ENCODE results near the gene CEBPE. TPM values are rescaled to one million over a fixed set of nuclear protein-coding genes. Genes with fewer than 3 reads are reported as not detected.

The CEBPE gene
- total and polyA plus RNA-seq, 2 donors = 0.87 to 2.5 TPM

- no peak overlapping the region for H3K4me3 ChIP-seq (ENCODE audit: low read length in 2 of 2)
- no peaks in the 10 kb centered on the region for H3K4me1 ChIP-seq (ENCODE audit: control insufficient read depth in 2 of 2, insufficient read depth in 2 of 2, low read length in 2 of 2)
- H3K36me3 ChIP-seq (ENCODE audit: control insufficient read depth in 2 of 2, insufficient read depth in 2 of 2, low read length in 1 of 2) = no peaks in the 10 kb centered on the region
- no peaks in the 10 kb centered on the region for H3K9me3 ChIP-seq (ENCODE audit: control insufficient read depth in 2 of 2, insufficient read depth in 1 of 2, low read length in 1 of 2)
- WGBS = 95% methylated on average over 3 of the region's 3 CpGs
- H3K27me3 ChIP-seq (ENCODE audit: control insufficient read depth in 2 of 2, insufficient read depth in 1 of 2, low read length in 1 of 2) = peaks cover 0 to 7% of the 10 kb centered on the region in 2 donors
- H3K27ac ChIP-seq (ENCODE audit: low read depth in 1 of 2, low read length in 1 of 2) = no peak overlapping the region
- no peak for DNase-seq (ENCODE audit: low read depth in 6 of 9, low spot score in 9 of 9)
Measured at GRCh38 chr14:23127861-23128260, 8.8 kb upstream of the CEBPE start.

GRCh38 chr14:23126548-23127278 lies 7.7 kb upstream of the CEBPE start:
- DNase-seq (ENCODE audit: low read depth in 6 of 9, low spot score in 9 of 9) = no peak

GRCh38 chr14:23125933-23126524 lies 7.0 kb upstream of the CEBPE start:
- Histone ChIP-seq H3K27me3 (ENCODE audit: control insufficient read depth in 2 of 2, insufficient read depth in 1 of 2, low read length in 1 of 2) (peaks cover 0 to 3% of the 10 kb centered on the region in 2 donors), H3K4me3 (ENCODE audit: low read length in 2 of 2) (no peak overlapping the region), H3K9me3 (ENCODE audit: control insufficient read depth in 2 of 2, insufficient read depth in 1 of 2, low read length in 1 of 2) (no peaks in the 10 kb centered on the region), H3K27ac (ENCODE audit: low read depth in 1 of 2, low read length in 1 of 2) (no peak overlapping the region), H3K36me3 (ENCODE audit: control insufficient read depth in 2 of 2, insufficient read depth in 2 of 2, low read length in 1 of 2) (no peaks in the 10 kb centered on the region), H3K4me1 (ENCODE audit: control insufficient read depth in 2 of 2, insufficient read depth in 2 of 2, low read length in 2 of 2) (peaks cover 0 to 7% of the 10 kb centered on the region in 2 donors)
- no peak for DNase-seq (ENCODE audit: low read depth in 6 of 9, low spot score in 9 of 9)
- WGBS = 93% methylated on average over 9 of the region's 9 CpGs

More at GRCh38 chr14:23126548-23127278, 7.7 kb upstream of the CEBPE start:
- no peaks in the 10 kb centered on the region for H3K36me3 ChIP-seq (ENCODE audit: control insufficient read depth in 2 of 2, insufficient read depth in 2 of 2, low read length in 1 of 2)
- no peak overlapping the region for H3K27ac ChIP-seq (ENCODE audit: low read depth in 1 of 2, low read length in 1 of 2)
- no peak overlapping the region for H3K4me3 ChIP-seq (ENCODE audit: low read length in 2 of 2)
- H3K4me1 ChIP-seq (ENCODE audit: control insufficient read depth in 2 of 2, insufficient read depth in 2 of 2, low read length in 2 of 2) = no peaks in the 10 kb centered on the region
- H3K9me3 ChIP-seq (ENCODE audit: control insufficient read depth in 2 of 2, insufficient read depth in 1 of 2, low read length in 1 of 2) = no peaks in the 10 kb centered on the region
- 96% methylated on average over 8 of the region's 8 CpGs for WGBS
- H3K27me3 ChIP-seq (ENCODE audit: control insufficient read depth in 2 of 2, insufficient read depth in 1 of 2, low read length in 1 of 2) = peaks cover 0 to 7% of the 10 kb centered on the region in 2 donors

DNA sequence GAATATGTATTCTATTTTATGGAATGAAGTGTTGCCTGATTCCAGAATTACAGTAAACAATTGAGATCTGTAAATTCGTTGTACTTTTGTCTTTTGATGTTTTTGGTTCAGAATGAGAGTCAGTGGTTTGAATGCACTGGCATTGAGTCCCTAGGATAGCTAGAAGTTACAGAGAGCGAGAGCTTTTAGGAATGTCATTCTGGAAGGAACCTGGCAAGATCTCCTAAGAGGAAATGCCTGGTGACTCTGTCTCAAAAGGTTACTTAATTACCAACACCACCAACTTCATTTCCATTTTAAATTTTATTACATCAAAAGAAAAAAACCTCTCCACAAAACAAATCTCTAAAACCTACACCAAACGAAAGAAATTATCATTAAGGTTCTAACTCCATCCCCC lies 6.0 kb upstream of the CEBPE start:
- H3K27me3 ChIP-seq (ENCODE audit: control insufficient read depth in 2 of 2, insufficient read depth in 1 of 2, low read length in 1 of 2) = peaks cover 0 to 3% of the 10 kb centered on the region in 2 donors
- WGBS = 86% methylated on average over 3 of the region's 3 CpGs
- DNase-seq (ENCODE audit: low read depth in 6 of 9, low spot score in 9 of 9) = no peak
- peaks cover 4 to 17% of the 10 kb centered on the region in 2 donors for H3K4me1 ChIP-seq (ENCODE audit: control insufficient read depth in 2 of 2, insufficient read depth in 2 of 2, low read length in 2 of 2)
- no peak overlapping the region for H3K27ac ChIP-seq (ENCODE audit: low read depth in 1 of 2, low read length in 1 of 2)
- H3K36me3 ChIP-seq (ENCODE audit: control insufficient read depth in 2 of 2, insufficient read depth in 2 of 2, low read length in 1 of 2) = no peaks in the 10 kb centered on the region
- no peaks in the 10 kb centered on the region for H3K9me3 ChIP-seq (ENCODE audit: control insufficient read depth in 2 of 2, insufficient read depth in 1 of 2, low read length in 1 of 2)
- H3K4me3 ChIP-seq (ENCODE audit: low read length in 2 of 2) = no peak overlapping the region

- WGBS = 92% methylated on average over 13 of the region's 13 CpGs
- H3K27ac ChIP-seq (ENCODE audit: low read depth in 1 of 2, low read length in 1 of 2) = no peak overlapping the region
- H3K4me3 ChIP-seq (ENCODE audit: low read length in 2 of 2) = no peak overlapping the region
- H3K4me1 ChIP-seq (ENCODE audit: control insufficient read depth in 2 of 2, insufficient read depth in 2 of 2, low read length in 2 of 2) = peaks cover 9 to 23% of the 10 kb centered on the region in 2 donors
- no peak for DNase-seq (ENCODE audit: low read depth in 6 of 9, low spot score in 9 of 9)
- no peaks in the 10 kb centered on the region for H3K36me3 ChIP-seq (ENCODE audit: control insufficient read depth in 2 of 2, insufficient read depth in 2 of 2, low read length in 1 of 2)
- H3K27me3 ChIP-seq (ENCODE audit: control insufficient read depth in 2 of 2, insufficient read depth in 1 of 2, low read length in 1 of 2) = peaks cover 0 to 3% of the 10 kb centered on the region in 2 donors
- H3K9me3 ChIP-seq (ENCODE audit: control insufficient read depth in 2 of 2, insufficient read depth in 1 of 2, low read length in 1 of 2) = no peaks in the 10 kb centered on the region
Measured at GRCh38 chr14:23124337-23124954, 5.4 kb upstream of the CEBPE start.

GRCh38 chr14:23123419-23123818 lies 4.4 kb upstream of the CEBPE start:
- 92% methylated on average over 8 of the region's 8 CpGs for WGBS
- no peaks in the 10 kb centered on the region for H3K9me3 ChIP-seq (ENCODE audit: control insufficient read depth in 2 of 2, insufficient read depth in 1 of 2, low read length in 1 of 2)
- H3K4me3 ChIP-seq (ENCODE audit: low read length in 2 of 2) = no peak overlapping the region
- no peak overlapping the region for H3K27ac ChIP-seq (ENCODE audit: low read depth in 1 of 2, low read length in 1 of 2)
- H3K27me3 ChIP-seq (ENCODE audit: control insufficient read depth in 2 of 2, insufficient read depth in 1 of 2, low read length in 1 of 2) = peaks cover 0 to 3% of the 10 kb centered on the region in 2 donors
- H3K4me1 ChIP-seq (ENCODE audit: control insufficient read depth in 2 of 2, insufficient read depth in 2 of 2, low read length in 2 of 2) = peaks cover 9 to 33% of the 10 kb centered on the region in 2 donors
- H3K36me3 ChIP-seq (ENCODE audit: control insufficient read depth in 2 of 2, insufficient read depth in 2 of 2, low read length in 1 of 2) = no peaks in the 10 kb centered on the region
- DNase-seq (ENCODE audit: low read depth in 6 of 9, low spot score in 9 of 9) = no peak

DNA sequence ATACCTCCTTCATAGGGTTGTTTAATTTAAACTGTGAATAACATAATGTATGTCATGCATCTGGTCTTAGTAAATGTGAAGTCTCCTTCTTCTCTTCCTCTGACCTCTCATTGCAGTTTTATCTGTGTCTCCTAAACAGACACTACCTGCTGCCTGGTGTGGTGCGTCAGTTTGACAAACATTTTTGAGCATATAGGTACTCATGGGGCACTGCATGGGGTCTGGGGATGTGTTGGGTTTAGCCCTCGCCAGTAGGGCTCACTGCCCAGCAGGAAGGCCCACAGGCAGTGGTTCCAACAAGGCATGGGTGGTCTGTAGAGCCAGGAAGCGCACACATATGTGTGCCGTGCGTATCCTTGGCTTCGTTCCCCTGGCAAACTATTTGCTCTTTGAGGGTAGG lies 3.0 kb upstream of the CEBPE start:
- 92% methylated on average over 6 of the region's 6 CpGs for WGBS
- no peak overlapping the region for H3K27ac ChIP-seq (ENCODE audit: low read depth in 1 of 2, low read length in 1 of 2)
- no peaks in the 10 kb centered on the region for H3K9me3 ChIP-seq (ENCODE audit: control insufficient read depth in 2 of 2, insufficient read depth in 1 of 2, low read length in 1 of 2)
- peaks cover 9 to 38% of the 10 kb centered on the region in 2 donors for H3K4me1 ChIP-seq (ENCODE audit: control insufficient read depth in 2 of 2, insufficient read depth in 2 of 2, low read length in 2 of 2)
- H3K4me3 ChIP-seq (ENCODE audit: low read length in 2 of 2) = no peak overlapping the region
- H3K36me3 ChIP-seq (ENCODE audit: control insufficient read depth in 2 of 2, insufficient read depth in 2 of 2, low read length in 1 of 2) = no peaks in the 10 kb centered on the region
- no peak for DNase-seq (ENCODE audit: low read depth in 6 of 9, low spot score in 9 of 9)
- H3K27me3 ChIP-seq (ENCODE audit: control insufficient read depth in 2 of 2, insufficient read depth in 1 of 2, low read length in 1 of 2) = peaks cover 0 to 3% of the 10 kb centered on the region in 2 donors

GRCh38 chr14:23121361-23121771 lies 2.3 kb upstream of the CEBPE start:
- Histone ChIP-seq H3K4me3 (ENCODE audit: low read length in 2 of 2) (no peak overlapping the region), H3K4me1 (ENCODE audit: control insufficient read depth in 2 of 2, insufficient read depth in 2 of 2, low read length in 2 of 2) (peaks cover 9 to 38% of the 10 kb centered on the region in 2 donors), H3K9me3 (ENCODE audit: control insufficient read depth in 2 of 2, insufficient read depth in 1 of 2, low read length in 1 of 2) (no peaks in the 10 kb centered on the region), H3K27me3 (ENCODE audit: control insufficient read depth in 2 of 2, insufficient read depth in 1 of 2, low read length in 1 of 2) (peaks cover 0 to 3% of the 10 kb centered on the region in 2 donors), H3K36me3 (ENCODE audit: control insufficient read depth in 2 of 2, insufficient read depth in 2 of 2, low read length in 1 of 2) (no peaks in the 10 kb centered on the region), H3K27ac (ENCODE audit: low read depth in 1 of 2, low read length in 1 of 2) (no peak overlapping the region)
- peak in 1 of 9 donors; percentile 12 for DNase-seq (ENCODE audit: low read depth in 6 of 9, low spot score in 9 of 9)
- WGBS = 68% methylated on average over 6 of the region's 6 CpGs
